ENCODE data around the gene NEK8.

Gene NEK8

GRCh38 chr17:28740406-28741357, 12.1 kb downstream of the NEK8 start:
- H4K20me1 ChIP-seq (ENCODE audit: low read depth, low read length): no peaks in the 10 kb centered on the region; the same call in 1 of the 2 replicates
- no peak for TF ChIP-seq EZH2phosphoT487 (conservative IDR thresholded peaks at IDR 0.05; ENCODE audit: low read length)
- no peak for TF ChIP-seq CTCF (IDR thresholded peaks at IDR 0.05; ENCODE audit: insufficient read depth, low read length, poor library complexity, severe bottlenecking)
- no peaks in the 10 kb centered on the region for H3K9me2 ChIP-seq (replicated peaks; ENCODE audit: insufficient read depth, low read length)
- H3K27me3 ChIP-seq (ENCODE audit: low read length): no peaks in the 10 kb centered on the region
- H3K4me2 ChIP-seq (ENCODE audit: low read depth, low read length, poor library complexity, severe bottlenecking): peak overlapping the region; percentile 94
- H3K79me2 ChIP-seq (ENCODE audit: insufficient read depth, low read length): peaks cover 18% of the 10 kb centered on the region
- H3K9ac ChIP-seq (ENCODE audit: low read length): peak overlapping the region; percentile 99
- peaks cover 6% of the 10 kb centered on the region; the same call in 1 of the 2 replicates for H3K9me3 ChIP-seq (ENCODE audit: insufficient read depth, low read length)
- peaks cover 10% of the 10 kb centered on the region for H3K36me3 ChIP-seq (ENCODE audit: low read length)
- peaks cover 69% of the 10 kb centered on the region for H3F3A ChIP-seq (ENCODE audit: insufficient read depth)
- no peak overlapping the region for H3K4me3 ChIP-seq (ENCODE audit: insufficient read depth, low read length, poor library complexity, severe bottlenecking)
- no peak overlapping the region for H2AFZ ChIP-seq (ENCODE audit: low read depth, low read length, severe bottlenecking)
- H3K27ac ChIP-seq (ENCODE audit: low read depth, low read length): peak overlapping the region; percentile 99

GRCh38 chr17:28741358-28742349, 13.1 kb downstream of the NEK8 start:
- TF ChIP-seq CTCF (IDR thresholded peaks at IDR 0.05; ENCODE audit: insufficient read depth, low read length, poor library complexity, severe bottlenecking): no peak
- H3K4me3 ChIP-seq (ENCODE audit: insufficient read depth, low read length, poor library complexity, severe bottlenecking): no peak overlapping the region
- peaks cover 79% of the 10 kb centered on the region for H3F3A ChIP-seq (ENCODE audit: insufficient read depth)
- H3K4me2 ChIP-seq (ENCODE audit: low read depth, low read length, poor library complexity, severe bottlenecking): peak overlapping the region; percentile 94
- H3K79me2 ChIP-seq (ENCODE audit: insufficient read depth, low read length): peaks cover 28% of the 10 kb centered on the region
- no peaks in the 10 kb centered on the region for H3K27me3 ChIP-seq (ENCODE audit: low read length)
- H3K27ac ChIP-seq (ENCODE audit: low read depth, low read length): peak overlapping the region; percentile 99
- no peaks in the 10 kb centered on the region; the same call in 1 of the 2 replicates for H4K20me1 ChIP-seq (ENCODE audit: low read depth, low read length)
- H2AFZ ChIP-seq (ENCODE audit: low read depth, low read length, severe bottlenecking): no peak overlapping the region
- no peaks in the 10 kb centered on the region for H3K9me2 ChIP-seq (replicated peaks; ENCODE audit: insufficient read depth, low read length)
- H3K9me3 ChIP-seq (ENCODE audit: insufficient read depth, low read length): peaks cover 6% of the 10 kb centered on the region; the same call in 1 of the 2 replicates
- peaks cover 10% of the 10 kb centered on the region for H3K36me3 ChIP-seq (ENCODE audit: low read length)
- H3K9ac ChIP-seq (ENCODE audit: low read length): peak overlapping the region; percentile 99

GRCh38 chr17:28743243-28744103, 14.9 kb downstream of the NEK8 start, which contains the start of gene TRAF4:
Gene TRAF4, plus strand, starts transcription at chr17:28744011. Its CDS starts 102 bp downstream, at chr17:28744113.
- Histone ChIP-seq H2AFZ (ENCODE audit: low read depth, low read length, severe bottlenecking) (no peak within 1 kb of the TSS), H3F3A (ENCODE audit: insufficient read depth) (peaks cover 88% of the 10 kb centered on the region), H3K27me3 (ENCODE audit: low read length) (no peaks in the 10 kb centered on the region), H3K27ac (ENCODE audit: low read depth, low read length) (peak within 1 kb of the TSS; percentile 99), H3K9me3 (ENCODE audit: insufficient read depth, low read length) (no peaks in the 10 kb centered on the region), H3K79me2 (ENCODE audit: insufficient read depth, low read length) (peaks cover 41% of the 10 kb centered on the region), H4K20me1 (ENCODE audit: low read depth, low read length) (no peaks in the 10 kb centered on the region; the same call in 1 of the 2 replicates), H3K9ac (ENCODE audit: low read length) (peak within 1 kb of the TSS; percentile 99), H3K36me3 (ENCODE audit: low read length) (peaks cover 14% of the 10 kb centered on the region), H3K9me2 (replicated peaks; ENCODE audit: insufficient read depth, low read length) (no peaks in the 10 kb centered on the region), H3K4me2 (ENCODE audit: low read depth, low read length, poor library complexity, severe bottlenecking) (peak within 1 kb of the TSS; percentile 94), H3K4me3 (ENCODE audit: insufficient read depth, low read length, poor library complexity, severe bottlenecking) (peak within 1 kb of the TSS; percentile 98)
- TF ChIP-seq CTCF (IDR thresholded peaks at IDR 0.05; ENCODE audit: insufficient read depth, low read length, poor library complexity, severe bottlenecking) (no peak), EZH2phosphoT487 (conservative IDR thresholded peaks at IDR 0.05; ENCODE audit: low read length) (no peak)

Data from SU-DHL-6 (cell line).